ENCODE data around the gene RNF123. TPM values are rescaled to one million over a fixed set of nuclear protein-coding genes. Genes with fewer than 3 reads are reported as not detected.

Gene RNF123
- total and polyA plus RNA-seq, 10 of the 15 experiments (the other 5 are each of a cell fraction or from before 2014, with no cell fraction given): 4.2 to 31.5 (median 17.6) TPM

DNA sequence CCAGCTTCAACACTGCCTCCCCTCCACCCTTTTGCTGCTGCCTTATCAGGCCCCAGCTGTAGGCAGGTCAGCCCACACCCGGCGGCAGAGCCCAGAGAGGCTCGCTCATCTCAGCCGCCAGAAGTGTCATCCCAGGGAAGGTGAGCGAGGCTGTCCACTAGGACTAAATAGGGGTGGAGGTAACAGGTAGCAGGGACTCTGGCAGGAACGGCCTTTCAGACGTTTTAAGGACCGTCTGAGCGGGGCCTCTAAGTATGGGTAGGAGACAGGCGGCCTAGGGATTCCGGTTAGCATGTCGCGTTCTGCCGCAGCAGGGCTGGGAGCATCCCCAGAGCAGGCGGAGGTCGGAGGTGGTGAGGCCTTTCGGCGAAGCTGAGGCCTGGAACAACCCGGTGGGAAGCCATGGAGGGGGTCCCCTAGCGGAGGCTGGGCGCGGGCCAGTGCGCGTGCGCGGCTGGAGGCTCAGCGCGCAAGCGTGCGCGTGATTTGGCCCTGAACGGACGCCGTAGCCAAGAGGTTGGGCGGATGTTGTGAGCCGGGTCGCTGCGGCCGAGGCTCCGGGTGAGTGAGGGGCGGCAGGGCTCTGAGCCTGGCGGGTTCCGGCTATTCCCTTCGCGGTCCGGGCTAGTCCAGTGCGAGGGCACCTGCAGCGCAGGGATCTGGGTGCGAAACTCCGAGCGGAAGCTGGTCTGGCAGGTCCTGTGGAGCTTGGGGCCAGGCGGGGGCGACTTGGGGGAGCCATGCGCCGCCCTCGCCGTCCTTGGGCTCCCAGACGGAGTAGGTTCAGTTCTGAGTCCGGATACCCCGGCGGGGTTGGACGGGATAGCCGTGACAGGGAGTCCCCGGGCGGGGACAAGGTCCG lies at the start of gene RNF123, which contains the start of gene MST1 (continued):
- no peak for TF ChIP-seq ZBED1 (IDR thresholded peaks at IDR 0.05; ENCODE audit: borderline replicate concordance)
- peak; percentile 76 for TF ChIP-seq YY1 (IDR thresholded peaks at IDR 0.05; ENCODE audit: low read depth, low read length)
- peak; percentile 49; the same call in 1 of the 2 replicates for TF ChIP-seq DPF2 (IDR thresholded peaks at IDR 0.05)
- TF ChIP-seq IKZF2 (IDR thresholded peaks at IDR 0.05): no peak
- TF ChIP-seq, protein P1, sequence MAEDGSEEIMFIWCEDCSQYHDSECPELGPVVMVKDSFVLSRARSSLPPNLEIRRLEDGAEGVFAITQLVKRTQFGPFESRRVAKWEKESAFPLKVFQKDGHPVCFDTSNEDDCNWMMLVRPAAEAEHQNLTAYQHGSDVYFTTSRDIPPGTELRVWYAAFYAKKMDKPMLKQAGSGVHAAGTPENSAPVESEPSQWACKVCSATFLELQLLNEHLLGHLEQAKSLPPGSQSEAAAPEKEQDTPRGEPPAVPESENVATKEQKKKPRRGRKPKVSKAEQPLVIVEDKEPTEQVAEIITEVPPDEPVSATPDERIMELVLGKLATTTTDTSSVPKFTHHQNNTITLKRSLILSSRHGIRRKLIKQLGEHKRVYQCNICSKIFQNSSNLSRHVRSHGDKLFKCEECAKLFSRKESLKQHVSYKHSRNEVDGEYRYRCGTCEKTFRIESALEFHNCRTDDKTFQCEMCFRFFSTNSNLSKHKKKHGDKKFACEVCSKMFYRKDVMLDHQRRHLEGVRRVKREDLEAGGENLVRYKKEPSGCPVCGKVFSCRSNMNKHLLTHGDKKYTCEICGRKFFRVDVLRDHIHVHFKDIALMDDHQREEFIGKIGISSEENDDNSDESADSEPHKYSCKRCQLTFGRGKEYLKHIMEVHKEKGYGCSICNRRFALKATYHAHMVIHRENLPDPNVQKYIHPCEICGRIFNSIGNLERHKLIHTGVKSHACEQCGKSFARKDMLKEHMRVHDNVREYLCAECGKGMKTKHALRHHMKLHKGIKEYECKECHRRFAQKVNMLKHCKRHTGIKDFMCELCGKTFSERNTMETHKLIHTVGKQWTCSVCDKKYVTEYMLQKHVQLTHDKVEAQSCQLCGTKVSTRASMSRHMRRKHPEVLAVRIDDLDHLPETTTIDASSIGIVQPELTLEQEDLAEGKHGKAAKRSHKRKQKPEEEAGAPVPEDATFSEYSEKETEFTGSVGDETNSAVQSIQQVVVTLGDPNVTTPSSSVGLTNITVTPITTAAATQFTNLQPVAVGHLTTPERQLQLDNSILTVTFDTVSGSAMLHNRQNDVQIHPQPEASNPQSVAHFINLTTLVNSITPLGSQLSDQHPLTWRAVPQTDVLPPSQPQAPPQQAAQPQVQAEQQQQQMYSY (CRISPR knock-in tag; IDR thresholded peaks at IDR 0.05): no peak
- no peak for TF ChIP-seq CBX3 (IDR thresholded peaks at IDR 0.05; ENCODE audit: borderline replicate concordance, low read depth)
- no peak for TF ChIP-seq STAT3 (IDR thresholded peaks at IDR 0.05; ENCODE audit: low read depth, low read length)
- TF ChIP-seq, protein P2, sequence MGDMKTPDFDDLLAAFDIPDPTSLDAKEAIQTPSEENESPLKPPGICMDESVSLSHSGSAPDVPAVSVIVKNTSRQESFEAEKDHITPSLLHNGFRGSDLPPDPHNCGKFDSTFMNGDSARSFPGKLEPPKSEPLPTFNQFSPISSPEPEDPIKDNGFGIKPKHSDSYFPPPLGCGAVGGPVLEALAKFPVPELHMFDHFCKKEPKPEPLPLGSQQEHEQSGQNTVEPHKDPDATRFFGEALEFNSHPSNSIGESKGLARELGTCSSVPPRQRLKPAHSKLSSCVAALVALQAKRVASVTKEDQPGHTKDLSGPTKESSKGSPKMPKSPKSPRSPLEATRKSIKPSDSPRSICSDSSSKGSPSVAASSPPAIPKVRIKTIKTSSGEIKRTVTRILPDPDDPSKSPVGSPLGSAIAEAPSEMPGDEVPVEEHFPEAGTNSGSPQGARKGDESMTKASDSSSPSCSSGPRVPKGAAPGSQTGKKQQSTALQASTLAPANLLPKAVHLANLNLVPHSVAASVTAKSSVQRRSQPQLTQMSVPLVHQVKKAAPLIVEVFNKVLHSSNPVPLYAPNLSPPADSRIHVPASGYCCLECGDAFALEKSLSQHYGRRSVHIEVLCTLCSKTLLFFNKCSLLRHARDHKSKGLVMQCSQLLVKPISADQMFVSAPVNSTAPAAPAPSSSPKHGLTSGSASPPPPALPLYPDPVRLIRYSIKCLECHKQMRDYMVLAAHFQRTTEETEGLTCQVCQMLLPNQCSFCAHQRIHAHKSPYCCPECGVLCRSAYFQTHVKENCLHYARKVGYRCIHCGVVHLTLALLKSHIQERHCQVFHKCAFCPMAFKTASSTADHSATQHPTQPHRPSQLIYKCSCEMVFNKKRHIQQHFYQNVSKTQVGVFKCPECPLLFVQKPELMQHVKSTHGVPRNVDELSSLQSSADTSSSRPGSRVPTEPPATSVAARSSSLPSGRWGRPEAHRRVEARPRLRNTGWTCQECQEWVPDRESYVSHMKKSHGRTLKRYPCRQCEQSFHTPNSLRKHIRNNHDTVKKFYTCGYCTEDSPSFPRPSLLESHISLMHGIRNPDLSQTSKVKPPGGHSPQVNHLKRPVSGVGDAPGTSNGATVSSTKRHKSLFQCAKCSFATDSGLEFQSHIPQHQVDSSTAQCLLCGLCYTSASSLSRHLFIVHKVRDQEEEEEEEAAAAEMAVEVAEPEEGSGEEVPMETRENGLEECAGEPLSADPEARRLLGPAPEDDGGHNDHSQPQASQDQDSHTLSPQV (IDR thresholded peaks at IDR 0.05): no peak
- TF ChIP-seq NR2F1 (conservative IDR thresholded peaks at IDR 0.05): peak; percentile 48; the same call in 1 of the 2 replicates
- no peak for TF ChIP-seq HDAC6 (IDR thresholded peaks at IDR 0.05; ENCODE audit: unreplicated experiment)
- TF ChIP-seq CBFB (IDR thresholded peaks at IDR 0.05; ENCODE audit: low read depth): 0 out of 2 replicates have a peak, but pooled peaks have one; percentile 36
- TF ChIP-seq CREB1 (IDR thresholded peaks at IDR 0.05; ENCODE audit: low read depth): no peak
- TF ChIP-seq CHD1 (IDR thresholded peaks at IDR 0.05; ENCODE audit: low read depth, low read length): no peak
- TF ChIP-seq NBN (IDR thresholded peaks at IDR 0.05): peak; percentile 58; the same call in 1 of the 2 replicates
- 0 out of 2 replicates have a peak, but pooled peaks have one; percentile 5 for TF ChIP-seq TCF12 (IDR thresholded peaks at IDR 0.05; ENCODE audit: low read depth, low read length)
- TF ChIP-seq SIN3A (IDR thresholded peaks at IDR 0.05; ENCODE audit: low read depth, low read length): peak; percentile 71; the same call in 1 of the 2 replicates
- peak; percentile 92 for TF ChIP-seq IKZF1 (conservative IDR thresholded peaks at IDR 0.05)
- TF ChIP-seq ASH2L (IDR thresholded peaks at IDR 0.05; ENCODE audit: borderline replicate concordance, low read depth): peak; percentile 76; the same call in 1 of the 2 replicates
- TF ChIP-seq E2F4 (IDR thresholded peaks at IDR 0.05; ENCODE audit: low read depth, low read length): no peak
- peak; percentile 34; the same call in 1 of the 2 replicates for TF ChIP-seq BACH1 (IDR thresholded peaks at IDR 0.05; ENCODE audit: borderline replicate concordance)
- TF ChIP-seq GABPA (IDR thresholded peaks at IDR 0.05; ENCODE audit: low read depth): peak; percentile 86
- TF ChIP-seq GATAD2B (conservative IDR thresholded peaks at IDR 0.05; ENCODE audit: low read depth): peak; percentile 64; the same call in 1 of the 2 replicates
- TF ChIP-seq LARP7 (IDR thresholded peaks at IDR 0.05): peak; percentile 67
